ENCODE measurements around the gene ZSCAN2. TPM values are rescaled to one million over a fixed set of nuclear protein-coding genes. Genes with fewer than 3 reads are reported as not detected.

The ZSCAN2 gene
- total and polyA plus RNA-seq, 8 donors: 5.8 to 26.5 (median 22.2) TPM

DNA sequence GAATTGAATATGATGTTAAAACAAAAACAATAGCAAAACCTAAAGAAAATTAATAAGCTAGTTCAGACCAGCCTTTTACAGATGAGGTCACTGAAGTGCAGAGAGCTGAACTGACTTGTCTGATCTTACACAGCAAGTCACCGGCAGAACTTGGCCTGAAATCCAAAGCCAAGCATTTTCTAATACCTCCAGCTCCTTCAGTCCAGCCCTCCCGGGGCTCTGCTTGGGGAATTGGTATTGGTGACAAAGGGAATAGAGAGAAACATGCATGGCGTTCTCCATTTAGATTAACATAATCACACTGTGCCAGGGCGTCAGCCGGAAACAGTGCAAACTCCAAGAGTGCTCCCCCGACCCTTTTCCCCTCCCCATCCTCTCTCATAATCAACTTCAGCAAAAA, 14.1 kb upstream of the ZSCAN2 start:
- TF ChIP-seq, protein P1, sequence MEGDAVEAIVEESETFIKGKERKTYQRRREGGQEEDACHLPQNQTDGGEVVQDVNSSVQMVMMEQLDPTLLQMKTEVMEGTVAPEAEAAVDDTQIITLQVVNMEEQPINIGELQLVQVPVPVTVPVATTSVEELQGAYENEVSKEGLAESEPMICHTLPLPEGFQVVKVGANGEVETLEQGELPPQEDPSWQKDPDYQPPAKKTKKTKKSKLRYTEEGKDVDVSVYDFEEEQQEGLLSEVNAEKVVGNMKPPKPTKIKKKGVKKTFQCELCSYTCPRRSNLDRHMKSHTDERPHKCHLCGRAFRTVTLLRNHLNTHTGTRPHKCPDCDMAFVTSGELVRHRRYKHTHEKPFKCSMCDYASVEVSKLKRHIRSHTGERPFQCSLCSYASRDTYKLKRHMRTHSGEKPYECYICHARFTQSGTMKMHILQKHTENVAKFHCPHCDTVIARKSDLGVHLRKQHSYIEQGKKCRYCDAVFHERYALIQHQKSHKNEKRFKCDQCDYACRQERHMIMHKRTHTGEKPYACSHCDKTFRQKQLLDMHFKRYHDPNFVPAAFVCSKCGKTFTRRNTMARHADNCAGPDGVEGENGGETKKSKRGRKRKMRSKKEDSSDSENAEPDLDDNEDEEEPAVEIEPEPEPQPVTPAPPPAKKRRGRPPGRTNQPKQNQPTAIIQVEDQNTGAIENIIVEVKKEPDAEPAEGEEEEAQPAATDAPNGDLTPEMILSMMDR (IDR thresholded peaks at IDR 0.05): no peak
- ATAC-seq: no peak
- intact Hi-C loops (cut with DNase I): no loop called here

DNA sequence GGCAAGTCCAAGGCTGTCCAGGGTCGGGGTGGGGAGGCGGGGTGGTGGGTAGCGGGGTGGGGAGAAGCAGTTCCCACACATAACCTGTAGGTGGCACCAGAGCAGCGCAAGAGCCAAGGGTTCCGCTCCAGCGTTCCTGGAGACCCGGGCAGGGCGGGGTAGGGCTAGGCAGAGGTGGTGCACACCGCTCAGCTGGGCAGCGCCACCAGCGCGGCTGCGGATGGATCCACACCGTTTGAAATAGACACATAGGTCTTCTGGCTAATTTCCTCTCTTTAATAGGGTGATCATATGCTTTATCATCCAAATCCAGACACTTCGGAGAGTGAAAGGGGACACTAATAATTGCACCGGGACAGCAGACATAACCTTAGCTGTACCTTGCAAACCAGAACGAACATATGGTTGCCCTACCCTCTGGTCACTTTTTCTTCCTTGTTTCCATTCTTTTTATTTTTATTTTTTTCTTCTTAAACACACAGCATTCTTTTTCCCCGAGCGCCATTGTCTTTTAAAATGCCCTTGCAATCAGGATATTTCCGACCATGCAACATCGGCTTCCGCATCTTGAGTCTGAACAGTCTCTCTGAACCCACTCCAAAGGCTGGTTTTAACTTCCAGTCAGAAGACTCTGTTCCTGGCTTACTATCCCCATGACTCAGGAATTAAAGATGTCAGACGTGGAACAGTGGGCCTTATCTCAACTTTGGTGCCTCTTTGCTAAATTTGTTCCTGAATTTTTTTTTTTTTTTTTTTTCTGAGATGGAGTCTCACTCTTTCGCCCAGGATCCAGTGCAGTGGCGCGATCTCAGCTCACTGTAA, 12.5 kb upstream of the ZSCAN2 start:
- DNase-seq: peak; percentile 74 to 96 (median 90)
- intact Hi-C loops (cut with DNase I): no loop called here
- Histone ChIP-seq H3K36me3 (no peaks in the 10 kb centered on the region), H3K4me1 (peaks cover 0 to 9% of the 10 kb centered on the region in 2 donors), H3K4me3 (peak overlapping the region in 1 of 2 donors; percentile 32), H3K27me3 (no peaks in the 10 kb centered on the region), H3K27ac (no peak overlapping the region), H3K9me3 (no peaks in the 10 kb centered on the region)
- TF ChIP-seq, protein P1 (IDR thresholded peaks at IDR 0.05): peak; percentile 77 to 90
- ATAC-seq: peak; percentile 100

More for the DNA sequence above, 14.1 kb upstream of the ZSCAN2 start:
- Histone ChIP-seq H3K9me3 (no peaks in the 10 kb centered on the region), H3K27me3 (no peaks in the 10 kb centered on the region), H3K4me1 (peaks cover 0 to 9% of the 10 kb centered on the region in 2 donors), H3K36me3 (no peaks in the 10 kb centered on the region), H3K4me3 (no peak overlapping the region), H3K27ac (no peak overlapping the region)
- no peak for DNase-seq

DNA sequence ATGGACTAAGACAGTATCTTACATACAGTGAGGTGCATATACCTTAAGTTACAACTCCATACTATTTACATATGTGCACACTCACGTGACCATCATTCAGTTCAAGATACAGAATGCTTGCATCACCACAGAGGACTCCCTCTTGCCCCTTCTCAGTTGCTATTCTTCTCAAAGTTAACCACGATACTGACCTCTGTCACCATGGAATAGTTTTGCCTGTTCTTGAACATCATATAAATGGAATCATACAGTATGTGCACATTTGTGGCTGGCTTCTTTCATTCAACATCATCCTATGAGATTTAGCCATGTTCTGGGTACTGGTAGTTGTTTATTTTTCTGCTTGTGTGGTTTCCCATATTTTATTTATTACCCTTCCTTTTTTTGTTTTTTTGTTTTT, 10.4 kb upstream of the ZSCAN2 start:
- ATAC-seq: no peak

DNA sequence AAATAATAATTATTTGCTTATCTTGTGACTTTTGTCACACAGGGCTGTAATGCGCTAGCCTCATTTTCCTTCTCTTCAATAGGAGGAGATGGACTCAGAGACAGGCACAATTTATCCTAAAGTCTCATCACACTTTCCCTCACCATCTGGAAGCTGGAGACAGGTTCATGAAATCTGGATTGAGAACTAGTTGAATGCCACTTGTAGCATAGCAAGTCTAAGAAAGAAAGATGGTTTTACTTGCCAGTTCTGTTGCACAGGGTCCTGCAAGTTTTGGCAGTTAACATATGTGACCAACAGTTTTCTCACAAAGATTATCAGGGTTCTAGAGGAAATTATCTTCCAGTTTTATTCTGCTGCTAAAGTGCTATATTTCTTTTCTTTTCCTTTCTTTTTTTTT, 9.0 kb upstream of the ZSCAN2 start:
- DNase-seq (no peak), ATAC-seq (no peak)
- H3K27me3 ChIP-seq: no peaks in the 10 kb centered on the region
- H3K9me3 ChIP-seq: no peaks in the 10 kb centered on the region
- intact Hi-C loops (cut with DNase I): no loop called here
- no peak overlapping the region for H3K27ac ChIP-seq
- H3K36me3 ChIP-seq: no peaks in the 10 kb centered on the region
- H3K4me1 ChIP-seq: peaks cover 0 to 23% of the 10 kb centered on the region in 2 donors
- TF ChIP-seq, protein P1 (IDR thresholded peaks at IDR 0.05): no peak
- H3K4me3 ChIP-seq: no peak overlapping the region

More for the DNA sequence above, 10.4 kb upstream of the ZSCAN2 start:
- Histone ChIP-seq H3K36me3 (no peaks in the 10 kb centered on the region), H3K27me3 (no peaks in the 10 kb centered on the region), H3K27ac (no peak overlapping the region), H3K4me3 (no peak overlapping the region), H3K9me3 (no peaks in the 10 kb centered on the region), H3K4me1 (peaks cover 0 to 15% of the 10 kb centered on the region in 2 donors)
- intact Hi-C loops (cut with DNase I): no loop called here
- no peak for DNase-seq
- TF ChIP-seq, protein P1 (IDR thresholded peaks at IDR 0.05): no peak

DNA sequence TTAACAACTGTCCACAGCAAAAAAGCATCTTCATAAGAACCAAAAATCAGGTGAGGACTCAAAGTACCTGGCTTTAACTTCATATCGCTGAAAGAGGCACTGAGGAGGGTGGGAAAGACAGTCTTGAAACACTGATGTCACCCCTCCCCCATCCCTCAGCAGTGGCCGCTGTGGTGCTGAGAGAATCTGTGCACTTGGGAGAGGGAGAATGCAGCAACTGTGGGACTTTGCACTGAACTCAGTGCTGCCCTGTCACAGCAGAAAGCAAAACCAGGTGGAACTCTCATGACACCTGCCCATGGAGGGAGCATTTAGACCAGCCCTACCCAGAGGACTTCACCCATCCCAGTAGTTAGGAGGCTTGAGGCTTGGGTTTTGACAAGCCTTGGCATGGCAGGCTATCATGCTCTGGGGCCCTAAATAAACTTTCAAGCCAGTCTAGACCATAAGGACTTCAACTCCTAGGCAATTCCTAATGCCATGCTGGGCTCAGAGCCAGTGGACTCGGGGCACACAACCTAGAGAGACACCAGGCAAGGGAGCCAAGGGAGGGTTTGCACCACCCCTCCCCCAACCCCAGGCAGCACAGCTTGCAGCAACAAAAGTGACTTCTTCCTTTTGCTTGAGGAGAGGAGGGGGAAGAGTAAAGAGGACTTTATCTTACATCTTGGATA, 6.1 kb upstream of the ZSCAN2 start:
- no peak for DNase-seq
- intact Hi-C loops (cut with DNase I): no loop called here
- ATAC-seq: no peak
- Histone ChIP-seq H3K27me3 (no peaks in the 10 kb centered on the region), H3K9me3 (no peaks in the 10 kb centered on the region), H3K4me3 (no peak overlapping the region), H3K4me1 (peaks cover 0 to 39% of the 10 kb centered on the region in 2 donors), H3K27ac (no peak overlapping the region), H3K36me3 (no peaks in the 10 kb centered on the region)
- TF ChIP-seq, protein P1 (IDR thresholded peaks at IDR 0.05): no peak

All from left lung (tissue), 10 donors.